Left lung (tissue), 10 donors: ENCODE results near the gene TRPM3. TPM values are rescaled to one million over a fixed set of nuclear protein-coding genes. Genes with fewer than 3 reads are reported as not detected.
A peak's percentile ranks its signal among the peaks of the same experiment; 100 is the strongest.

Experiments
- ATAC-seq: fragments of 200-7000 bp; cut with Tn5 transposase; one replicate; pipeline ENCODE4 v1.9.1; 2020; ENCODE audit warnings: moderate library complexity
- DNase-seq, 4 donors: peaks; one replicate each; pipeline ENCODE4 v3.0.0-alpha.2; 2013 to 2020
- H3K27ac ChIP-seq, 2 donors: fragments of 200-600 bp; sonication (generic) in 1 of 2; one replicate each; pipeline versions ENCODE4 v1.5.0 to v1.8.0; 2020 to 2021
- H3K27me3 ChIP-seq, 2 donors: fragments of 200-600 bp; sonication (generic) in 1 of 2; one replicate each; pipeline versions ENCODE4 v1.5.0 to v1.8.0; 2020 to 2021
- H3K36me3 ChIP-seq, 2 donors: fragments of 200-600 bp; sonication (generic) in 1 of 2; one replicate each; pipeline versions ENCODE4 v1.5.0 to v1.8.0; 2020 to 2021
- H3K4me1 ChIP-seq, 2 donors: fragments of 200-600 bp; one replicate each; pipeline ENCODE4 v1.8.0; 2021
- H3K4me3 ChIP-seq, 2 donors: fragments of 200-600 bp; sonication (generic) in 1 of 2; one replicate each; pipeline versions ENCODE4 v1.5.0 to v1.8.0; 2020 to 2021; ENCODE audit warnings: mild to moderate bottlenecking in 1 of 2
- H3K9me3 ChIP-seq, 2 donors: fragments of 200-600 bp; sonication (generic) in 1 of 2; one replicate each; pipeline versions ENCODE4 v1.5.0 to v1.8.0; 2020 to 2021
- CTCF ChIP-seq, 2 donors: fragments of 200-600 bp; sonication (generic) in 1 of 2; IDR thresholded peaks; one replicate each; pipeline versions ENCODE4 v1.5.0 to v1.8.0; 2021; ENCODE audit warnings: antibody characterized with exemption in 2 of 2
- intact Hi-C, 2 donors: fragments of 100-400 bp; cut with DNase I; formaldehyde crosslinking; loops; one replicate each; pipeline versions ENCODE4 v1.11.2 to v1.14.2; 2022
- polyA plus RNA-seq, 6 donors: library from polyadenylated mRNA; unstranded; fragments of 120-200 nt; gene quantifications; one replicate each; pipeline ENCODE4 v1.2.1, GENCODE V29; 2013; ENCODE audit not compliant: insufficient read length in 6 of 6
- total RNA-seq, 2 donors: library from RNA; stranded (reverse); fragmentation: NEBNext Ultra II Directional; extraction: Animal tissue kit (Norgen Biotek cat#: 25700); gene quantifications; one replicate each; pipeline ENCODE4 v1.2.1, GENCODE V29; 2021
- donor health status: DM: no; HTN: yes; CAD: no.
- donor health status: DM: no; HTN: no; CAD: no.

Gene TRPM3
- total and polyA plus RNA-seq, 8 donors: 0.17 to 2.1 (median 1.2) TPM

- no peaks in the 10 kb centered on the region for H3K36me3 ChIP-seq
- no peak for DNase-seq
- TF ChIP-seq CTCF (IDR thresholded peaks at IDR 0.05): no peak
- no peaks in the 10 kb centered on the region for H3K27me3 ChIP-seq
- ATAC-seq: no peak
- no peaks in the 10 kb centered on the region for H3K9me3 ChIP-seq
- H3K4me3 ChIP-seq: no peak overlapping the region
- H3K4me1 ChIP-seq: no peaks in the 10 kb centered on the region
- no peak overlapping the region for H3K27ac ChIP-seq
- intact Hi-C loops: no loop called here
Observed at GRCh38 chr9:70873506-70873905, 247.9 kb downstream of the TRPM3 start.

DNA sequence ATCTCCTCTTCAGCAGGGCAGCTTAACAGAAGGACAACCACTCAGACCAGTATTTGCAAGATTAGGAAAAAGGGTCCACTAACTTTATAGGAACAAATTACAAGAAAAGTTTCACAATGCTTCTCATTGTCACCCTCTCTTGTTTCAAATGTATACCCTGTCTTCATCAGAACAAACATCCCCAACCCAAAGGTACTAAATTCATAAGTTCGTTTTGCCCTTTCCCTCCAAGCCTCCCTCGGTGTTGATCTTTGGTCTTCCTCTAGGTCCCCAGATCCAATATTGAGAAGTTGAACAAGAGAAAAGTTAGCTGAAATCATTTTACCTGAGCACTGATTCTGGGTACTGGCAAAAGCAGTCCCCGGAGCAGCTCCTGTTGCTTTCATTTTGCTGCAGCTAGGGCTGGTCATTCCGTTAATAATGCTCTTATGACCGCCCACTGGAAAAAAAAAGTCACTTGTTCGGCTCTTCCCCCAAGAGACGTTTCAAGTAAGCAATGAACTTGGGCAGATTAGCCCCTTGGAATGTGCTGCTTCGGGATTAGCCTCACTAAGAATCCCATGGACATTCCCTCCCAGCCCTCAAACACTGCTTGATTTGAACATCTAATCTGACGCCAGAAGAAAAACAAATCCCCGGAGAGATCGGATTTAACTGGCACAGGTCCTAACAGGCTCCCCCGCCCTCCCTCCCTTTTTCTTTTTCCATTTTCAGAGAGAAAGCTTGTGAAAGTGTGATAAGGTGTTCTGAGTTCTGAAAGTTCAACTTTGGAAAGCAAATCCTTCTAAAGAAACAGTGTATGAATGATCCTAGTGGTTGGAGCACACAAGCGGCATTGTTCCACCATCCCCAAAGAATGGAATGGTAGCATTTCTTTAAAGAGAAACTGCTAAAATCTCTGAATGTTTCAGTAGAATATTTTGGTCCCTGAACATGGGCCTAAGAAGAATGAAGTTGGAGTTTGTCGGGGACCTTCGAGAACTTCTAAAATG, 252.5 kb downstream of the TRPM3 start:
- ATAC-seq (peak; percentile 85), DNase-seq (peak in 2 of 4 donors; percentile 9 to 17)
- TF ChIP-seq CTCF (IDR thresholded peaks at IDR 0.05): no peak
- H3K4me1 ChIP-seq: no peaks in the 10 kb centered on the region
- H3K27me3 ChIP-seq: no peaks in the 10 kb centered on the region
- H3K36me3 ChIP-seq: no peaks in the 10 kb centered on the region
- no peak overlapping the region for H3K27ac ChIP-seq
- intact Hi-C loops: no loop called here
- H3K4me3 ChIP-seq: peak overlapping the region in 1 of 2 donors; percentile 25
- no peaks in the 10 kb centered on the region for H3K9me3 ChIP-seq

DNA sequence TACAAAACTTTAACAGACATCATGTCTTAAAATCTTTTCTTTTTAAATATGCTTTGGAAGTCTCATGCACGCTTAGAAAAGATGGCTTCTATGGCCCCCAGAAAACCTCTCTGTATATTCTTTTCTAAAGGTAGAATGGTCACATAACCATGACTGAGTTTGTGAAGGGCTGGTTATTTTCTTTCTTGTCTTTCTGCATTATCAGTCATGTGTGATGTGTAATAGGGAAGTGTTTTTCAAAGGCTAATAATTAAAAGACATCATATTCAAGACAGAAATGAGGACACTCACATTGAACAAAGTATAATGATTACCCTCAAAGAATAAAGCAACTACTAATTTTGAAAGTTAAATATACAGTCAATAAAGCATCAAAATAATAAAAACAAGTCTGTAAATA, 253.4 kb downstream of the TRPM3 start:
- Histone ChIP-seq H3K4me3 (no peak overlapping the region), H3K27me3 (no peaks in the 10 kb centered on the region), H3K36me3 (no peaks in the 10 kb centered on the region), H3K27ac (no peak overlapping the region), H3K4me1 (no peaks in the 10 kb centered on the region), H3K9me3 (no peaks in the 10 kb centered on the region)
- ATAC-seq (no peak), DNase-seq (no peak)
- intact Hi-C loops: no loop called here
- no peak for TF ChIP-seq CTCF (IDR thresholded peaks at IDR 0.05)

- ATAC-seq: no peak
- TF ChIP-seq CTCF (IDR thresholded peaks at IDR 0.05): no peak
Observed at GRCh38 chr9:70865471-70865870, 255.9 kb downstream of the TRPM3 start.

DNA sequence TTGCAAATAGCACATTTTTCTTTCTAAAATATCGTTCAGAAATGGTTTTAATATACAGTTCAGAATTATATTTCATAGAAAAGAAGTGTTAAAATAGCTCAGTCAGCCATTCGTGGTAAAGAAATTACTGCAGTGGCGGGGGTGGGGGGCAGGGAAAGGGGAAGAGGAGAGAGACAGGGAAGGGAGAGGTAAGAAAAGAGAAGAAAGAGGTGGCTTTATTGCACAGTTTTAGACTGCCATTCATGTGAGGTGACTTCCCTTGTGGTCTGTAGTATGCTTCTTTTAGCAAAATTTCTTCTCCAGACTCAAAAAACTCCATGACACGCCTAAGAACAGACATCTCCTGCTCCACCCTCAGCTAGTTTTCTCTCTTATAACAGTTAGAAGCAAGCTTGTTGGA, 259.6 kb downstream of the TRPM3 start:
- DNase-seq: no peak
- ATAC-seq: no peak
- no peak overlapping the region for H3K27ac ChIP-seq
- no peaks in the 10 kb centered on the region for H3K9me3 ChIP-seq
- no peak overlapping the region for H3K4me3 ChIP-seq
- H3K27me3 ChIP-seq: no peaks in the 10 kb centered on the region
- no peak for TF ChIP-seq CTCF (IDR thresholded peaks at IDR 0.05)
- H3K4me1 ChIP-seq: no peaks in the 10 kb centered on the region
- no peaks in the 10 kb centered on the region for H3K36me3 ChIP-seq
- intact Hi-C loops: no loop called here

More at GRCh38 chr9:70865471-70865870, 255.9 kb downstream of the TRPM3 start:
- Histone ChIP-seq H3K4me3 (no peak overlapping the region), H3K36me3 (no peaks in the 10 kb centered on the region), H3K9me3 (no peaks in the 10 kb centered on the region), H3K27ac (no peak overlapping the region), H3K4me1 (no peaks in the 10 kb centered on the region), H3K27me3 (no peaks in the 10 kb centered on the region)
- intact Hi-C loops: no loop called here
- no peak for DNase-seq
